KMS-11 (cell line): Measurements from ENCODE around the gene TSEN2.

ENCODE experiments used
- H2AFZ ChIP-seq: fragments of 200-600 bp; sonication (generic); 2 replicates; pipeline ENCODE4 v1.6.1; 2016; ENCODE audit warnings: antibody characterized with exemption, mixed run types, low read depth
- H3K27ac ChIP-seq: fragments of 200-600 bp; sonication (generic); 2 replicates; pipeline ENCODE4 v1.6.1; 2016; ENCODE audit warnings: mild to moderate bottlenecking, mixed run types
- H3K27me3 ChIP-seq: fragments of 200-600 bp; sonication (generic); 2 replicates; pipeline ENCODE4 v1.6.1; 2017; ENCODE audit warnings: mild to moderate bottlenecking, low read depth, mixed run types, moderate library complexity; ENCODE audit not compliant: insufficient read depth
- H3K36me3 ChIP-seq: fragments of 200-600 bp; sonication (generic); 2 replicates; pipeline ENCODE4 v1.6.1; 2017; ENCODE audit warnings: mild to moderate bottlenecking, mixed run types; ENCODE audit not compliant: insufficient read depth
- H3K4me1 ChIP-seq: fragments of 200-600 bp; sonication (generic); 2 replicates; pipeline ENCODE4 v1.6.1; 2016; ENCODE audit warnings: mild to moderate bottlenecking, low read depth, mixed run types; ENCODE audit not compliant: poor library complexity, severe bottlenecking
- H3K4me2 ChIP-seq: fragments of 200-600 bp; sonication (generic); 2 replicates; pipeline ENCODE4 v1.7.0; 2016; ENCODE audit warnings: mild to moderate bottlenecking, mixed run types
- H3K4me3 ChIP-seq: fragments of 200-600 bp; sonication (generic); IDR thresholded peaks from 2 replicates; pipeline ENCODE4 v1.6.1; 2017; ENCODE audit warnings: low read depth, low read length, mixed read lengths; ENCODE audit not compliant: insufficient read depth
- H3K79me2 ChIP-seq: fragments of 200-600 bp; sonication (generic); 2 replicates; pipeline ENCODE4 v1.6.1; 2016; ENCODE audit warnings: low read depth, mixed run types; ENCODE audit not compliant: insufficient read depth
- H3K9ac ChIP-seq: fragments of 200-600 bp; sonication (generic); 2 replicates; pipeline ENCODE4 v1.6.1; 2016; ENCODE audit warnings: mild to moderate bottlenecking, mixed run types
- H4K20me1 ChIP-seq: fragments of 200-600 bp; sonication (generic); 2 replicates; pipeline ENCODE4 v1.6.1; 2016; ENCODE audit warnings: mild to moderate bottlenecking, mixed run types; ENCODE audit not compliant: insufficient read depth
- TF ChIP-seq, protein P1 (sequence below): fragments of 200-600 bp; sonication (generic); conservative IDR thresholded peaks from 2 replicates; pipeline ENCODE4 v1.6.1; 2017; ENCODE audit warnings: low read depth, mild to moderate bottlenecking, antibody characterized with exemption, low read length, moderate library complexity, mixed read lengths

TSEN2 gene

DNA sequence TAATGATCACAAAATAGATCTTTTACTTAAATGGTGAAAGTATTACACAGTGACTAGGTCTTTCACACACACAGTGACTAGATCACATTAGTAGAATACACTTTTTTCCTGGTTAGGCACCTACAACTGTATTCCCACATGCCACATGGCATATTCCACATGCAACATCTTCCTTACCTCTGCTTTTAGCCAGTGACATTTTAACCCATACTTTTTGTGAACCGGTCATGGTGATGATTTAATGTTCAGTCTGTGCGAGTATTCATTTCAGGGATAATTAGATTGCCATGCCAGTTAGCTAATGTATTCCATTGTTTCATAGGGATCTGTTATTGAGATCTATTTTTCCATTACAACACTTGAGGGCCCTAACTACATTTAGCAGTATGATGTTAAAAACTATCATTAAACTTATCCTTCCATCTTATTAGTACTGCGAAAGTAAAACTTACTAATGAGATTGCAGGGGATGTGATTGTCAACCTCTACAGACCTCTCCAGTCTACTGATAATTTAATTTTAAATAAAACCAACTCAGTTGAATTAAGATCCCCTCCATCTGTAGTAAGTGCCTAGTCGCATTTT, 28.3 kb downstream of the TSEN2 start:
- H4K20me1 ChIP-seq, result no peaks in the 10 kb centered on the region

DNA sequence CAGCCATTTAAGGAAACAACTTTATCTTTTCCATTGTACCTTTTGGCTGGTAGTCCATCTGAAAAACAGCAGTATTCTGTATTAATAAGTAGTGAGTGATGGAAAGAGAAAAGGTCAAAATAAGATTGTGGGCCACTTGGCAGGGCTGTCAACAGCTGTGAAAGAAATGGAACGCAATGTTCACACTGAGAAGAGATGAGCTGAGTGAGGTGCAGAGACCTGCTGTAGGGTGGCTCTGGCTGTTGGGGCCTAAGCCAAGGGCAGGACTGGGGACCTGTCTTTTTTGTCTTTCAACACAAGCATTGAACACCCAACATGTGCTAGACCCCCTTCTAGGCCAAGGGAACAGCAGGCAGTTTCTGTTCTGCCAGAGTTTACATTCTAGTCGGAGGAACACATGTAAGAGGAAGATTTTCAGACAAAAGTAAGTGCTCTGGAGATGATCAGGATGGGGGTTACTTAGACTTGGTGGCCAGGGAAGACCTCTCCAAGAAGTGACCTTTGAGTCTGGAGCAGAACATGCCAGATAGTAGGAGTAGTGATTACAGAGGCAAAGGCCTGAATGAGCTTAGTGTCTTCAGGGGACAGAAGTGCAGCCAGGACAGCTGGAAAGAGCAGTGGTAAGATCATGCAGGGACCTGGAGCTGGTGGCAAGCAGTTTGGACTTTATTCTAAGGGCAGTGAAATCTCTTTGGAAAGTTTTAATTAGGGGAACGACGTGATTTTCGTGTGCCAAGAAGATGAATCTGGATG, 29.6 kb downstream of the TSEN2 start:
- H3K79me2 ChIP-seq, result no peaks in the 10 kb centered on the region
- H3K4me3 ChIP-seq, result no peak overlapping the region
- no peak overlapping the region for H2AFZ ChIP-seq
- no peaks in the 10 kb centered on the region for H3K36me3 ChIP-seq
- TF ChIP-seq, protein P1, sequence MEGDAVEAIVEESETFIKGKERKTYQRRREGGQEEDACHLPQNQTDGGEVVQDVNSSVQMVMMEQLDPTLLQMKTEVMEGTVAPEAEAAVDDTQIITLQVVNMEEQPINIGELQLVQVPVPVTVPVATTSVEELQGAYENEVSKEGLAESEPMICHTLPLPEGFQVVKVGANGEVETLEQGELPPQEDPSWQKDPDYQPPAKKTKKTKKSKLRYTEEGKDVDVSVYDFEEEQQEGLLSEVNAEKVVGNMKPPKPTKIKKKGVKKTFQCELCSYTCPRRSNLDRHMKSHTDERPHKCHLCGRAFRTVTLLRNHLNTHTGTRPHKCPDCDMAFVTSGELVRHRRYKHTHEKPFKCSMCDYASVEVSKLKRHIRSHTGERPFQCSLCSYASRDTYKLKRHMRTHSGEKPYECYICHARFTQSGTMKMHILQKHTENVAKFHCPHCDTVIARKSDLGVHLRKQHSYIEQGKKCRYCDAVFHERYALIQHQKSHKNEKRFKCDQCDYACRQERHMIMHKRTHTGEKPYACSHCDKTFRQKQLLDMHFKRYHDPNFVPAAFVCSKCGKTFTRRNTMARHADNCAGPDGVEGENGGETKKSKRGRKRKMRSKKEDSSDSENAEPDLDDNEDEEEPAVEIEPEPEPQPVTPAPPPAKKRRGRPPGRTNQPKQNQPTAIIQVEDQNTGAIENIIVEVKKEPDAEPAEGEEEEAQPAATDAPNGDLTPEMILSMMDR, result no peak
- H3K27me3 ChIP-seq, result no peaks in the 10 kb centered on the region
- no peaks in the 10 kb centered on the region for H3K4me1 ChIP-seq
- H3K27ac ChIP-seq, result no peak overlapping the region
- no peak overlapping the region for H3K9ac ChIP-seq
- H4K20me1 ChIP-seq, result no peaks in the 10 kb centered on the region
- no peak overlapping the region for H3K4me2 ChIP-seq

More for the DNA sequence above, 28.3 kb downstream of the TSEN2 start:
- H3K4me3 ChIP-seq, result no peak overlapping the region
- no peak overlapping the region for H3K27ac ChIP-seq
- TF ChIP-seq, protein P1, result no peak
- H3K9ac ChIP-seq, result no peak overlapping the region
- no peaks in the 10 kb centered on the region for H3K4me1 ChIP-seq
- H3K36me3 ChIP-seq, result no peaks in the 10 kb centered on the region
- H3K79me2 ChIP-seq, result no peaks in the 10 kb centered on the region
- H2AFZ ChIP-seq, result no peak overlapping the region
- no peaks in the 10 kb centered on the region for H3K27me3 ChIP-seq
- no peak overlapping the region for H3K4me2 ChIP-seq

DNA sequence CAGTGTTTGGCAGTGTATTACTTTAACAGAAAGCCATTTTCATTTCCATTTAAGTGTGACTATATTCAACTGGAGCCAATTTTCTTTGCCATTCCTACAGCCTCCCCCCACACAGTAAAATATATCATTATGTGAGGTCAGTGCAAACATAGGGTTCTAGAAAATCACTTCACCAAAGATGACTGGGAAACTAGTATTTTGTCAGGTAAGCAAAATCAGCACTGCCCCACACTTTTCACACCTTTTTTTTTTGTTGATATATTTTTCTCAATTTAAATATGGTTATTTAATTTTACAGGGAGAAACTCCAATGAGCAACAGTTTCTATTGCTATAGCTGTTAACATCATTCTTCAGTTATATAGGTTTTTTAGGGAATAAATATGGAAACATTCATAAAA, 31.4 kb downstream of the TSEN2 start:
- TF ChIP-seq, protein P1, result no peak

DNA sequence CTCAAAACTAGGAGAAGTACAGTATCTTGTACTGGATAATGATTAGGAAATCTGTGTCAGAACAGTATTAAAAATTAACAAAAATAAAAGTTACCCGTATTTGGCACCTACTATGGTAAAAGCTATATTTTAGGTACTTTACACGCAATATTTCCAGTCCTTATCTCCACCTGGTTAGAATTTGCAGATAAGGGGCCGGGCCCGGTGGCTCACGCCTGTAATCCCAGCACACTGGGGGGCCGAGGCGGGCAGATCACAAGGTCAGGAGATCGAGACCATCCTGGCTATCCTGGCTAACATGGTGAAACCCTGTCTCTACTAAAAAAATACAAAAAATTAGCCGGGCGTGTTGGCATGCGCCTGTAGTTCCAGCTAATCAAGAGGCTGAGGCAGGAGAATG, 32.6 kb downstream of the TSEN2 start:
- Histone ChIP-seq H3K27me3 (no peaks in the 10 kb centered on the region), H3K36me3 (no peaks in the 10 kb centered on the region), H3K27ac (no peak overlapping the region), H3K9ac (no peak overlapping the region), H3K4me1 (no peaks in the 10 kb centered on the region), H2AFZ (no peak overlapping the region), H3K4me2 (no peak overlapping the region), H3K79me2 (no peaks in the 10 kb centered on the region), H3K4me3 (no peak overlapping the region), H4K20me1 (no peaks in the 10 kb centered on the region)
- TF ChIP-seq, protein P1, result no peak

More for the DNA sequence above, 31.4 kb downstream of the TSEN2 start:
- no peak overlapping the region for H3K9ac ChIP-seq
- H3K36me3 ChIP-seq, result no peaks in the 10 kb centered on the region
- H3K4me1 ChIP-seq, result no peaks in the 10 kb centered on the region
- H3K27me3 ChIP-seq, result no peaks in the 10 kb centered on the region
- no peak overlapping the region for H3K27ac ChIP-seq
- H2AFZ ChIP-seq, result no peak overlapping the region
- H3K4me2 ChIP-seq, result no peak overlapping the region
- H3K79me2 ChIP-seq, result no peaks in the 10 kb centered on the region
- H4K20me1 ChIP-seq, result no peaks in the 10 kb centered on the region
- no peak overlapping the region for H3K4me3 ChIP-seq
